Measurements from ENCODE around the gene TBC1D22A. TPM values are rescaled to one million over a fixed set of nuclear protein-coding genes. Genes with fewer than 3 reads are reported as not detected.

Gene TBC1D22A
- total RNA-seq, 1 experiment from 2014 or later = 27.6 TPM

DNA sequence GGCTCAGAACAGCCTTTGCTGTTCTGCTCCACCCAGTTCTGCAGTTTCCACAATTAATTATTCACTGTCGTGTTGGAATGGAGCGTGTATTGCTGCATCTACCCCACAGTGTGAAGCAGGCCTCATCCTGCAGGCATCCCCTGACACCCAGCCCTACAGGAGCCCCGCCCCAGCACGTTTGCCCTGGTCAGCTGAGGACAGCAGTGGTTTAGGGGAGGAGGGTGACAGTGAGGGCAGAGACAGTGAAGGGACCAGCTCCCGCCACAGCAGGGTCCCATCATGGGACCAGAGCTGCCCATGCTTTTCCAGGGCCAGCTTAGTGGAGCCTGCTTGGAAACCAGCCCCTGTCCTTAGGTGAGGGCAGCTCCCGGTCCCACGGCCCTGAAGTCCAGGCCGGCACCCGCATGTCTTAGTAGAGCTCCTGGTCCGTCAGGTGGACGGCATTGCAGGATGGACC is 273.0 kb downstream of the TBC1D22A start:
- BruUV-seq (replicated peaks) = no TSS peak
- H3K4me3 Mint-ChIP-seq (ENCODE audit: low read depth, unreplicated experiment) = no peak overlapping the region
- intact Hi-C loops (cut with micrococcal nuclease; ENCODE audit: unreplicated experiment) = no loop called here
- no peaks in the 10 kb centered on the region for H3K9me3 Mint-ChIP-seq (ENCODE audit: low read depth, unreplicated experiment)
- CTCF ChIA-PET = no interaction called here
- TF ChIP-seq, protein P1, sequence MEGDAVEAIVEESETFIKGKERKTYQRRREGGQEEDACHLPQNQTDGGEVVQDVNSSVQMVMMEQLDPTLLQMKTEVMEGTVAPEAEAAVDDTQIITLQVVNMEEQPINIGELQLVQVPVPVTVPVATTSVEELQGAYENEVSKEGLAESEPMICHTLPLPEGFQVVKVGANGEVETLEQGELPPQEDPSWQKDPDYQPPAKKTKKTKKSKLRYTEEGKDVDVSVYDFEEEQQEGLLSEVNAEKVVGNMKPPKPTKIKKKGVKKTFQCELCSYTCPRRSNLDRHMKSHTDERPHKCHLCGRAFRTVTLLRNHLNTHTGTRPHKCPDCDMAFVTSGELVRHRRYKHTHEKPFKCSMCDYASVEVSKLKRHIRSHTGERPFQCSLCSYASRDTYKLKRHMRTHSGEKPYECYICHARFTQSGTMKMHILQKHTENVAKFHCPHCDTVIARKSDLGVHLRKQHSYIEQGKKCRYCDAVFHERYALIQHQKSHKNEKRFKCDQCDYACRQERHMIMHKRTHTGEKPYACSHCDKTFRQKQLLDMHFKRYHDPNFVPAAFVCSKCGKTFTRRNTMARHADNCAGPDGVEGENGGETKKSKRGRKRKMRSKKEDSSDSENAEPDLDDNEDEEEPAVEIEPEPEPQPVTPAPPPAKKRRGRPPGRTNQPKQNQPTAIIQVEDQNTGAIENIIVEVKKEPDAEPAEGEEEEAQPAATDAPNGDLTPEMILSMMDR (IDR thresholded peaks at IDR 0.05; ENCODE audit: unreplicated experiment) = no peak
- H3K4me1 Mint-ChIP-seq (ENCODE audit: low read depth, unreplicated experiment) = no peaks in the 10 kb centered on the region
- no peak overlapping the region for H3K27ac Mint-ChIP-seq (ENCODE audit: unreplicated experiment)
- no peaks in the 10 kb centered on the region for H3K36me3 Mint-ChIP-seq (ENCODE audit: insufficient read depth, unreplicated experiment)
- DNase-seq = no peak
- H3K27me3 Mint-ChIP-seq (ENCODE audit: unreplicated experiment) = no peaks in the 10 kb centered on the region

DNA sequence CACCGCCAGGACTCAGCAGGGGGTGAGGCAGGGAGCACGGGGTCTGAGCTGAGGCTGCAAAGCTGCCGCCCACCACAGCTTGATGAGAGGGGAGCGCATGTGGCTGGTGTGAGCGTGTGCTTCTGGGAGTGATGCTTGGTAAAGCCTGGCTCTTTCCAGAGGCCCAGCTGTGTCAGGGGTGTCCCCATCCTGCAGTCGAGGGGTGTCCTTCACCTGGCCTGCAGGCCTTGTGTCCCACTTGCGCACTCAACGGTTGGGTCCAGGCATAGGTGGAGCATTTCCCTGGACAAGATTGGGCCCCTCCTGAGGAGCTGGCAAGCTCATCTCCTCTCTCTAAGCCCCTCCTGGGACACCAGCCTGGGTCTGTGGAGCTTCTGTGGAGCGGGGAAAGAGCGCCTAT is 273.9 kb downstream of the TBC1D22A start:
- H3K36me3 Mint-ChIP-seq (ENCODE audit: insufficient read depth, unreplicated experiment) = no peaks in the 10 kb centered on the region
- no peak overlapping the region for H3K27ac Mint-ChIP-seq (ENCODE audit: unreplicated experiment)
- TF ChIP-seq, protein P1 (IDR thresholded peaks at IDR 0.05; ENCODE audit: unreplicated experiment) = no peak
- no peak overlapping the region for H3K4me3 Mint-ChIP-seq (ENCODE audit: low read depth, unreplicated experiment)
- CTCF ChIA-PET = no interaction called here
- BruUV-seq (replicated peaks) = no TSS peak
- DNase-seq = no peak
- H3K9me3 Mint-ChIP-seq (ENCODE audit: low read depth, unreplicated experiment) = no peaks in the 10 kb centered on the region
- H3K4me1 Mint-ChIP-seq (ENCODE audit: low read depth, unreplicated experiment) = no peaks in the 10 kb centered on the region
- intact Hi-C loops (cut with micrococcal nuclease; ENCODE audit: unreplicated experiment) = no loop called here
- H3K27me3 Mint-ChIP-seq (ENCODE audit: unreplicated experiment) = no peaks in the 10 kb centered on the region

- TF ChIP-seq, protein P1 (IDR thresholded peaks at IDR 0.05; ENCODE audit: unreplicated experiment) = no peak
- no peaks in the 10 kb centered on the region for H3K36me3 Mint-ChIP-seq (ENCODE audit: insufficient read depth, unreplicated experiment)
- no peaks in the 10 kb centered on the region for H3K4me1 Mint-ChIP-seq (ENCODE audit: low read depth, unreplicated experiment)
- no peak overlapping the region for H3K4me3 Mint-ChIP-seq (ENCODE audit: low read depth, unreplicated experiment)
- intact Hi-C loops (cut with micrococcal nuclease; ENCODE audit: unreplicated experiment) = no loop called here
- CTCF ChIA-PET = no interaction called here
- DNase-seq = no peak
- H3K27me3 Mint-ChIP-seq (ENCODE audit: unreplicated experiment) = no peaks in the 10 kb centered on the region
- H3K27ac Mint-ChIP-seq (ENCODE audit: unreplicated experiment) = no peak overlapping the region
- no peaks in the 10 kb centered on the region for H3K9me3 Mint-ChIP-seq (ENCODE audit: low read depth, unreplicated experiment)
- no TSS peak for BruUV-seq (replicated peaks)
These were observed 274.6 kb downstream of the TBC1D22A start for GRCh38 chr22:47036936-47037485.

DNA sequence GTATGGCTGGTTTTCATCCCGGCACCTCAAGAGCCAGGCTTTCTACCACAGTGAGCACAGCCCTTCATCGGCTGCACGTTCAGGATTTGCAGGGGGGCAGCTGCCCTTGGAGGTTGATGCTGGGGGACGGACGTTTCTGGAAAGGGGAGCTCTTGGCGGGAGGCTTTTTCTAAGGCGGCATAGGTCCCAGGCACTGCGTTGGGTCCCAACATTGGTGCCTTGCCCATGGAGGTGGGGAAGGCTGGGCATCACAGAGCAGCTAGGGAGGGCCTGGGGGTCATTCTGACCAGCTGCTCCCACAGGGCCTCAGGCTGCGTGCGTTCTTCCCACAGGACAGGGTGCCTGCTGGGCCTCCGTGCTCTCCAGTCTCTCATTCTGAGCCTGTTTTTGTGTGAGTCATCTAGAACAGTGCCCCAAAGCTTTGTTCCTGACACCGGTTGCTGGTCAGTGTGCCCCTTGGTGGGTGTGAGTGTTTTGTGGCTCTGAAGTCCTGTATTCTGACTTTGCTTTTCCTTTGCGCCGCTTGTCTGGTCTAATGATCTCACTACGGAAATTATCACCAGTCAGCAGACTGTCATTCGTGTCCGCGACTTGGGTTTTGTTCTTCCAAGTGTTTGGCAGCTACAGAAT is 275.9 kb downstream of the TBC1D22A start:
- no peak overlapping the region for H3K4me3 Mint-ChIP-seq (ENCODE audit: low read depth, unreplicated experiment)
- BruUV-seq (replicated peaks) = no TSS peak
- no peaks in the 10 kb centered on the region for H3K4me1 Mint-ChIP-seq (ENCODE audit: low read depth, unreplicated experiment)
- TF ChIP-seq, protein P1 (IDR thresholded peaks at IDR 0.05; ENCODE audit: unreplicated experiment) = no peak
- intact Hi-C loops (cut with micrococcal nuclease; ENCODE audit: unreplicated experiment) = no loop called here
- no peak overlapping the region for H3K27ac Mint-ChIP-seq (ENCODE audit: unreplicated experiment)
- no peaks in the 10 kb centered on the region for H3K9me3 Mint-ChIP-seq (ENCODE audit: low read depth, unreplicated experiment)
- no peaks in the 10 kb centered on the region for H3K27me3 Mint-ChIP-seq (ENCODE audit: unreplicated experiment)
- CTCF ChIA-PET = no interaction called here
- no peaks in the 10 kb centered on the region for H3K36me3 Mint-ChIP-seq (ENCODE audit: insufficient read depth, unreplicated experiment)
- DNase-seq = no peak
